KMS-11 (cell line): ENCODE measurements around the gene DNAJC15.

Source experiments
- H2AFZ ChIP-seq: fragments of 200-600 bp; sonication (generic); 2 replicates; pipeline ENCODE4 v1.6.1; 2016; ENCODE audit warnings: antibody characterized with exemption, mixed run types, low read depth
- H3K27ac ChIP-seq: fragments of 200-600 bp; sonication (generic); 2 replicates; pipeline ENCODE4 v1.6.1; 2016; ENCODE audit warnings: mild to moderate bottlenecking, mixed run types
- H3K27me3 ChIP-seq: fragments of 200-600 bp; sonication (generic); 2 replicates; pipeline ENCODE4 v1.6.1; 2017; ENCODE audit warnings: mild to moderate bottlenecking, low read depth, mixed run types, moderate library complexity; ENCODE audit not compliant: insufficient read depth
- H3K36me3 ChIP-seq: fragments of 200-600 bp; sonication (generic); 2 replicates; pipeline ENCODE4 v1.6.1; 2017; ENCODE audit warnings: mild to moderate bottlenecking, mixed run types; ENCODE audit not compliant: insufficient read depth
- H3K4me1 ChIP-seq: fragments of 200-600 bp; sonication (generic); 2 replicates; pipeline ENCODE4 v1.6.1; 2016; ENCODE audit warnings: mild to moderate bottlenecking, low read depth, mixed run types; ENCODE audit not compliant: poor library complexity, severe bottlenecking
- H3K4me2 ChIP-seq: fragments of 200-600 bp; sonication (generic); 2 replicates; pipeline ENCODE4 v1.7.0; 2016; ENCODE audit warnings: mild to moderate bottlenecking, mixed run types
- H3K4me3 ChIP-seq: fragments of 200-600 bp; sonication (generic); IDR thresholded peaks from 2 replicates; pipeline ENCODE4 v1.6.1; 2017; ENCODE audit warnings: low read depth, low read length, mixed read lengths; ENCODE audit not compliant: insufficient read depth
- H3K79me2 ChIP-seq: fragments of 200-600 bp; sonication (generic); 2 replicates; pipeline ENCODE4 v1.6.1; 2016; ENCODE audit warnings: low read depth, mixed run types; ENCODE audit not compliant: insufficient read depth
- H3K9ac ChIP-seq: fragments of 200-600 bp; sonication (generic); 2 replicates; pipeline ENCODE4 v1.6.1; 2016; ENCODE audit warnings: mild to moderate bottlenecking, mixed run types
- H4K20me1 ChIP-seq: fragments of 200-600 bp; sonication (generic); 2 replicates; pipeline ENCODE4 v1.6.1; 2016; ENCODE audit warnings: mild to moderate bottlenecking, mixed run types; ENCODE audit not compliant: insufficient read depth
- TF ChIP-seq, protein P1 (sequence below): fragments of 200-600 bp; sonication (generic); conservative IDR thresholded peaks from 2 replicates; pipeline ENCODE4 v1.6.1; 2017; ENCODE audit warnings: low read depth, mild to moderate bottlenecking, antibody characterized with exemption, low read length, moderate library complexity, mixed read lengths

The DNAJC15 gene

GRCh38 chr13:42981853-42982252 is 41.5 kb upstream of the DNAJC15 start:
- no peak overlapping the region for H2AFZ ChIP-seq
- no peak overlapping the region for H3K27ac ChIP-seq

GRCh38 chr13:42984026-42984425 is 39.4 kb upstream of the DNAJC15 start:
- Histone ChIP-seq H4K20me1 (no peaks in the 10 kb centered on the region), H3K27me3 (no peaks in the 10 kb centered on the region), H3K4me2 (no peak overlapping the region), H3K4me3 (no peak overlapping the region), H3K9ac (no peak overlapping the region), H3K79me2 (no peaks in the 10 kb centered on the region), H3K4me1 (no peaks in the 10 kb centered on the region), H2AFZ (no peak overlapping the region), H3K36me3 (no peaks in the 10 kb centered on the region), H3K27ac (no peak overlapping the region)
- TF ChIP-seq, protein P1, sequence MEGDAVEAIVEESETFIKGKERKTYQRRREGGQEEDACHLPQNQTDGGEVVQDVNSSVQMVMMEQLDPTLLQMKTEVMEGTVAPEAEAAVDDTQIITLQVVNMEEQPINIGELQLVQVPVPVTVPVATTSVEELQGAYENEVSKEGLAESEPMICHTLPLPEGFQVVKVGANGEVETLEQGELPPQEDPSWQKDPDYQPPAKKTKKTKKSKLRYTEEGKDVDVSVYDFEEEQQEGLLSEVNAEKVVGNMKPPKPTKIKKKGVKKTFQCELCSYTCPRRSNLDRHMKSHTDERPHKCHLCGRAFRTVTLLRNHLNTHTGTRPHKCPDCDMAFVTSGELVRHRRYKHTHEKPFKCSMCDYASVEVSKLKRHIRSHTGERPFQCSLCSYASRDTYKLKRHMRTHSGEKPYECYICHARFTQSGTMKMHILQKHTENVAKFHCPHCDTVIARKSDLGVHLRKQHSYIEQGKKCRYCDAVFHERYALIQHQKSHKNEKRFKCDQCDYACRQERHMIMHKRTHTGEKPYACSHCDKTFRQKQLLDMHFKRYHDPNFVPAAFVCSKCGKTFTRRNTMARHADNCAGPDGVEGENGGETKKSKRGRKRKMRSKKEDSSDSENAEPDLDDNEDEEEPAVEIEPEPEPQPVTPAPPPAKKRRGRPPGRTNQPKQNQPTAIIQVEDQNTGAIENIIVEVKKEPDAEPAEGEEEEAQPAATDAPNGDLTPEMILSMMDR: no peak

More at GRCh38 chr13:42981853-42982252, 41.5 kb upstream of the DNAJC15 start:
- no peaks in the 10 kb centered on the region for H3K79me2 ChIP-seq
- H3K9ac ChIP-seq: no peak overlapping the region
- no peak overlapping the region for H3K4me3 ChIP-seq
- H3K36me3 ChIP-seq: no peaks in the 10 kb centered on the region
- no peaks in the 10 kb centered on the region for H3K4me1 ChIP-seq
- H3K4me2 ChIP-seq: no peak overlapping the region
- H3K27me3 ChIP-seq: no peaks in the 10 kb centered on the region
- no peaks in the 10 kb centered on the region for H4K20me1 ChIP-seq
- TF ChIP-seq, protein P1: no peak

GRCh38 chr13:42984691-42985090 is 38.7 kb upstream of the DNAJC15 start:
- H3K27ac ChIP-seq: no peak overlapping the region
- H3K4me2 ChIP-seq: no peak overlapping the region
- H3K4me3 ChIP-seq: no peak overlapping the region
- H3K4me1 ChIP-seq: no peaks in the 10 kb centered on the region
- no peak overlapping the region for H3K9ac ChIP-seq
- H3K79me2 ChIP-seq: no peaks in the 10 kb centered on the region
- H4K20me1 ChIP-seq: no peaks in the 10 kb centered on the region
- no peak overlapping the region for H2AFZ ChIP-seq
- no peaks in the 10 kb centered on the region for H3K36me3 ChIP-seq
- H3K27me3 ChIP-seq: no peaks in the 10 kb centered on the region
- TF ChIP-seq, protein P1: no peak

- no peaks in the 10 kb centered on the region for H3K79me2 ChIP-seq
- H3K4me3 ChIP-seq: no peak overlapping the region
- no peak overlapping the region for H3K27ac ChIP-seq
- H3K36me3 ChIP-seq: no peaks in the 10 kb centered on the region
- no peaks in the 10 kb centered on the region for H3K27me3 ChIP-seq
- H3K4me2 ChIP-seq: no peak overlapping the region
- peaks cover 8% of the 10 kb centered on the region for H3K4me1 ChIP-seq
- no peak overlapping the region for H3K9ac ChIP-seq
- no peak overlapping the region for H2AFZ ChIP-seq
- TF ChIP-seq, protein P1: no peak
- H4K20me1 ChIP-seq: no peaks in the 10 kb centered on the region
Measured at GRCh38 chr13:42985312-42986175, 37.8 kb upstream of the DNAJC15 start.
